HepG2 (cell line): Measurements from ENCODE around the gene C2. TPM values are rescaled to one million over a fixed set of nuclear protein-coding genes. Genes with fewer than 3 reads are reported as not detected.
A peak's percentile ranks its signal among the peaks of the same experiment; 100 is the strongest.

Experiments used
- FOXK2 ChIP-seq: fragments of 450-650 bp; IDR thresholded peaks from 2 replicates; pipeline ENCODE4 v1.6.1; 2016
- HNF4A ChIP-seq: sonication (generic); formaldehyde crosslinking; IDR thresholded peaks from 2 replicates; pipeline ENCODE4 v1.4.0; 2020; ENCODE audit warnings: missing genetic modification reagents
- IKZF4 ChIP-seq: sonication (generic); formaldehyde crosslinking; IDR thresholded peaks from 2 replicates; pipeline ENCODE4 v1.5.1; 2020; ENCODE audit warnings: borderline replicate concordance, mild to moderate bottlenecking, low read depth, missing genetic modification reagents; ENCODE audit errors: not compliant biosample characterization
- JDP2 ChIP-seq: sonication (generic); formaldehyde crosslinking; IDR thresholded peaks from 2 replicates; pipeline ENCODE4 v1.8.1; 2022; ENCODE audit warnings: missing genetic modification reagents, borderline replicate concordance
- MAFK ChIP-seq, 2 experiments: IDR thresholded peaks in 1 of 2; conservative IDR thresholded peaks in 1 of 2; 2 replicates each; pipeline ENCODE4 v1.6.1; 2011; ENCODE audit warnings: improper control_type of control experiment in 2 of 2, low read length in 2 of 2
- RORA ChIP-seq: sonication (generic); formaldehyde crosslinking; IDR thresholded peaks from 2 replicates; pipeline ENCODE4 v1.5.0; 2020; ENCODE audit warnings: mild to moderate bottlenecking, missing genetic modification reagents, moderate library complexity
- SAP130 ChIP-seq: IDR thresholded peaks from 2 replicates; pipeline ENCODE4 v1.6.1; 2016; ENCODE audit warnings: low read depth
- ZNF34 ChIP-seq: sonication (generic); formaldehyde crosslinking; IDR thresholded peaks from 2 replicates; pipeline ENCODE4 v1.4.0; 2020; ENCODE audit warnings: mild to moderate bottlenecking, missing genetic modification reagents, borderline replicate concordance
- ZNF383 ChIP-seq: sonication (generic); formaldehyde crosslinking; IDR thresholded peaks from 2 replicates; pipeline ENCODE4 v1.4.0; 2020; ENCODE audit warnings: missing genetic modification reagents, mild to moderate bottlenecking, borderline replicate concordance
- ZNF709 ChIP-seq: sonication (generic); formaldehyde crosslinking; IDR thresholded peaks from 2 replicates; pipeline ENCODE4 v1.5.0; 2020; ENCODE audit warnings: mild to moderate bottlenecking, missing genetic modification reagents
- ZNF879 ChIP-seq: sonication (generic); formaldehyde crosslinking; IDR thresholded peaks from 2 replicates; pipeline ENCODE4 v1.8.1; 2023; ENCODE audit warnings: missing genetic modification reagents
- polyA plus RNA-seq, 8 experiments: library from polyadenylated mRNA; depleted of rRNA in 3 of 8; stranded (reverse) in 7 of 8; unstranded in 1 of 8; fragments of >200 nt; fragmentation: Illumina TruSeq in 4 of 8; extraction: Trizol in 4 of 8; gene quantifications; 2 replicates each; pipeline versions ENCODE4 v1.2.1 to v1.2.3, GENCODE V29; 2011 to 2016; ENCODE audit warnings: low read depth in 4 of 8, missing spikeins in 1 of 8, mixed read lengths in 1 of 8; ENCODE audit not compliant: insufficient read depth in 1 of 8
- total RNA-seq, 5 experiments: library from RNA; depleted of rRNA; stranded (reverse); fragments of >200 nt; fragmentation: Illumina TruSeq; extraction: Trizol; gene quantifications; 2 replicates each; pipeline ENCODE4 v1.2.3, GENCODE V29; 2016; ENCODE audit warnings: low read depth in 1 of 5
- TF ChIP-seq, protein P1 (sequence below): sonication (generic); formaldehyde crosslinking; IDR thresholded peaks from 2 replicates; pipeline ENCODE4 v1.4.0; 2020; ENCODE audit warnings: missing genetic modification reagents
- TF ChIP-seq, protein P2 (sequence below): sonication (generic); formaldehyde crosslinking; IDR thresholded peaks from 2 replicates; pipeline ENCODE4 v1.4.0; 2020; ENCODE audit warnings: mild to moderate bottlenecking, missing genetic modification reagents

The C2 gene
- total and polyA plus RNA-seq, 2 of the 13 experiments (the other 11 are each of a cell fraction or from before 2014, with no cell fraction given): 165 to 307 TPM

DNA sequence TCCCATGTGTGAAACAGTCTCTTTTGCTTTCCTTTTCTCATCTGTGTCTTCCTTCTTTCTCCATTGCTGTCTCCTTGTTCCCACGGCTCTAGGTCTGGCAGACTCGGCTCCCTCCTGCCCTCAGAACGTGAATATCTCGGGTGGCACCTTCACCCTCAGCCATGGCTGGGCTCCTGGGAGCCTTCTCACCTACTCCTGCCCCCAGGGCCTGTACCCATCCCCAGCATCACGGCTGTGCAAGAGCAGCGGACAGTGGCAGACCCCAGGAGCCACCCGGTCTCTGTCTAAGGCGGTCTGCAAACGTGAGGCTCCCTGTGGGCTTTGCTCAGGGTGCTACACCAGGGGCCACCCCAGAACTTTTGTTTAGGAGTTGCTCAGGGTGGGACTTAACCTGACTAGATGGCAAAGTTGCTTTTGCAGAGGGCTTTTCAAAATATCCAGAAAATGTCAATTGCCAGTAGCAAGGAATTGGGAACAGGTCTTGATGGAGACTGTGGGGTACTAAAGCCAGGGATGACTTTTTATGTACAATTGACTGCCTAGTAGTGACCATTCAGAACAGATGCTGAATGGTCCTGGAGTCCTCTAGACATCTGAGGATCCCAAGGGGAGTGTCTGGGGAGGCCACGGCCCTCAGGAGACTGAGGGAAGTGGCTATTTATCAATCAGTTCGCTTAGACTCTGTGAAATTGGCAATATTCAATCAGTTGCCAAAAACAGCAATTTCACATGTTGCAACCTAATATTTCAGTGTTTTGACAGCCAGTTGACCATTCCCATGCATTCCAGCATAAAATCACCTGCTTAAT lies 550 bp downstream of the C2 start (continued):
- TF ChIP-seq, protein P1, sequence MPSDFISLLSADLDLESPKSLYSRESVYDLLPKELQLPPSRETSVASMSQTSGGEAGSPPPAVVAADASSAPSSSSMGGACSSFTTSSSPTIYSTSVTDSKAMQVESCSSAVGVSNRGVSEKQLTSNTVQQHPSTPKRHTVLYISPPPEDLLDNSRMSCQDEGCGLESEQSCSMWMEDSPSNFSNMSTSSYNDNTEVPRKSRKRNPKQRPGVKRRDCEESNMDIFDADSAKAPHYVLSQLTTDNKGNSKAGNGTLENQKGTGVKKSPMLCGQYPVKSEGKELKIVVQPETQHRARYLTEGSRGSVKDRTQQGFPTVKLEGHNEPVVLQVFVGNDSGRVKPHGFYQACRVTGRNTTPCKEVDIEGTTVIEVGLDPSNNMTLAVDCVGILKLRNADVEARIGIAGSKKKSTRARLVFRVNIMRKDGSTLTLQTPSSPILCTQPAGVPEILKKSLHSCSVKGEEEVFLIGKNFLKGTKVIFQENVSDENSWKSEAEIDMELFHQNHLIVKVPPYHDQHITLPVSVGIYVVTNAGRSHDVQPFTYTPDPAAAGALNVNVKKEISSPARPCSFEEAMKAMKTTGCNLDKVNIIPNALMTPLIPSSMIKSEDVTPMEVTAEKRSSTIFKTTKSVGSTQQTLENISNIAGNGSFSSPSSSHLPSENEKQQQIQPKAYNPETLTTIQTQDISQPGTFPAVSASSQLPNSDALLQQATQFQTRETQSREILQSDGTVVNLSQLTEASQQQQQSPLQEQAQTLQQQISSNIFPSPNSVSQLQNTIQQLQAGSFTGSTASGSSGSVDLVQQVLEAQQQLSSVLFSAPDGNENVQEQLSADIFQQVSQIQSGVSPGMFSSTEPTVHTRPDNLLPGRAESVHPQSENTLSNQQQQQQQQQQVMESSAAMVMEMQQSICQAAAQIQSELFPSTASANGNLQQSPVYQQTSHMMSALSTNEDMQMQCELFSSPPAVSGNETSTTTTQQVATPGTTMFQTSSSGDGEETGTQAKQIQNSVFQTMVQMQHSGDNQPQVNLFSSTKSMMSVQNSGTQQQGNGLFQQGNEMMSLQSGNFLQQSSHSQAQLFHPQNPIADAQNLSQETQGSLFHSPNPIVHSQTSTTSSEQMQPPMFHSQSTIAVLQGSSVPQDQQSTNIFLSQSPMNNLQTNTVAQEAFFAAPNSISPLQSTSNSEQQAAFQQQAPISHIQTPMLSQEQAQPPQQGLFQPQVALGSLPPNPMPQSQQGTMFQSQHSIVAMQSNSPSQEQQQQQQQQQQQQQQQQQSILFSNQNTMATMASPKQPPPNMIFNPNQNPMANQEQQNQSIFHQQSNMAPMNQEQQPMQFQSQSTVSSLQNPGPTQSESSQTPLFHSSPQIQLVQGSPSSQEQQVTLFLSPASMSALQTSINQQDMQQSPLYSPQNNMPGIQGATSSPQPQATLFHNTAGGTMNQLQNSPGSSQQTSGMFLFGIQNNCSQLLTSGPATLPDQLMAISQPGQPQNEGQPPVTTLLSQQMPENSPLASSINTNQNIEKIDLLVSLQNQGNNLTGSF (CRISPR knock-in tag): 0 out of 2 replicates have a peak, but pooled peaks have one; percentile 32
- TF ChIP-seq ZNF383 (CRISPR knock-in tag): 0 out of 2 replicates have a peak, but pooled peaks have one; percentile 46
- TF ChIP-seq, protein P2, sequence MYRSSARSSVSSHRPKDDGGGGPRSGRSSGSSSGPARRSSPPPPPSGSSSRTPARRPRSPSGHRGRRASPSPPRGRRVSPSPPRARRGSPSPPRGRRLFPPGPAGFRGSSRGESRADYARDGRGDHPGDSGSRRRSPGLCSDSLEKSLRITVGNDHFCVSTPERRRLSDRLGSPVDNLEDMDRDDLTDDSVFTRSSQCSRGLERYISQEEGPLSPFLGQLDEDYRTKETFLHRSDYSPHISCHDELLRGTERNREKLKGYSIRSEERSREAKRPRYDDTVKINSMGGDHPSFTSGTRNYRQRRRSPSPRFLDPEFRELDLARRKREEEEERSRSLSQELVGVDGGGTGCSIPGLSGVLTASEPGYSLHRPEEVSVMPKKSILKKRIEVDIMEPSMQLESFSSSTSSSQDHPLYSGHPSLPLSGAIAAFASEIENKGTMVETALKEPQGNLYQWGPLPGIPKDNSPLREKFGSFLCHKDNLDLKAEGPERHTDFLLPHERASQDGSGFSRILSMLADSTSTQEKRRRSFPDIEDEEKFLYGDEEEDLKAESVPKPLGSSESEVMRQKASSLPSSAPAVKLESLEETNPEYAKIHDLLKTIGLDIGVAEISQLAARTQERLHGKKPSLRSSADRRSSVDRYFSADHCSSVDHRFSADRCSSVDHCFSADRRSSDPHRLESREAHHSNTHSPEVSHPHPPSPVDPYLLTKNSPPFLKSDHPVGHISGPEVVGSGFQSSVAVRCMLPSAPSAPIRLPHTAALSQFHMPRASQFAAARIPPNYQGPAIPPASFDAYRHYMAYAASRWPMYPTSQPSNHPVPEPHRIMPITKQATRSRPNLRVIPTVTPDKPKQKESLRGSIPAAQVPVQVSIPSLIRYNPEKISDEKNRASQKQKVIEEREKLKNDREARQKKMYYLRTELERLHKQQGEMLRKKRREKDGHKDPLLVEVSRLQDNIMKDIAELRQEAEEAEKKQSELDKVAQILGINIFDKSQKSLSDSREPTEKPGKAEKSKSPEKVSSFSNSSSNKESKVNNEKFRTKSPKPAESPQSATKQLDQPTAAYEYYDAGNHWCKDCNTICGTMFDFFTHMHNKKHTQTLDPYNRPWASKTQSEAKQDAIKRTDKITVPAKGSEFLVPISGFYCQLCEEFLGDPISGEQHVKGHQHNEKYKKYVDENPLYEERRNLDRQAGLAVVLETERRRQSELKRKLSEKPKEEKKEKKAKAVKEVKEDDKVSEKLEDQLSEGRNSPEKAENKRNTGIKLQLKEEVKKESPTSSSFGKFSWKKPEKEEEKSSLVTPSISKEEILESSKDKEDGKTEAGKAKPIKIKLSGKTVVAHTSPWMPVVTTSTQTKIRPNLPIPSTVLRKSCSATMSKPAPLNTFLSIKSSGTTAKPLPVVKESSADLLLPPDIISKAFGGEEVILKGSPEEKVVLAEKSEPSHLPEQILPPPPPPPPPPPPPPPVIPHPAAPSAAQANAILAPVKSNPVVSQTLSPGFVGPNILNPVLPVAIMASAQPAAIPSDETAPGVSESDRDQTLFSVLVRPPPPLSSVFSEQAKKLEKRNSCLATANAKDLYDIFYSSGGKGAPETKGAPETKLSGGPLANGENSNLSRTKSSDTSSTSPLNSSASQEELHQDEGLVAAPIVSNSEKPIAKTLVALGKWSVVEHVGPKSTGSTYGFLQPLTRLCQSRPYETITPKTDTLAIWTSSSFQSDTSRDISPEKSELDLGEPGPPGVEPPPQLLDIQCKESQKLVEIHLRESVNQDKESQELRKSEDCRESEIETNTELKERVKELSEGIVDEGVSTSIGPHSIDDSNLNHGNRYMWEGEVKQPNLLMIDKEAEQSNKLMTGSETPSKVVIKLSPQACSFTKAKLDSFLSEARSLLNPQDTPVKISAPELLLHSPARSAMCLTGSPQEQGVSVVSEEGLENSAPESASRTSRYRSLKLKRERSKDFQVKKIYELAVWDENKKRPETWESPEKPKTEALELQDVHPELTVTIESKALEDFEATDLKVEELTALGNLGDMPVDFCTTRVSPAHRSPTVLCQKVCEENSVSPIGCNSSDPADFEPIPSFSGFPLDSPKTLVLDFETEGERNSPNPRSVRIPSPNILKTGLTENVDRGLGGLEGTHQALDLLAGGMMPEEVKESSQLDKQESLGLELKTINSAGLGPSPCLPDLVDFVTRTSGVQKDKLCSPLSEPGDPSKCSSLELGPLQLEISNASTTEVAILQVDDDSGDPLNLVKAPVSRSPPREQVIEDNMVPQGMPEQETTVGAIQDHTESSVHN (CRISPR knock-in tag): 0 out of 2 replicates have a peak, but pooled peaks have one; percentile 19
- TF ChIP-seq IKZF4 (CRISPR knock-in tag): peak; percentile 63
- no peak for TF ChIP-seq HNF4A
- TF ChIP-seq MAFK (conservative IDR thresholded peaks at IDR 0.05 in 1 of 2, IDR thresholded peaks at IDR 0.05 in 1 of 2; ENCODE audit: low read length in 2 of 2): no peak
- no peak; the same call in 1 of the 2 replicates for TF ChIP-seq SAP130 (CRISPR knock-in tag)
- no peak for TF ChIP-seq JDP2
- TF ChIP-seq RORA (CRISPR knock-in tag): no peak
- TF ChIP-seq ZNF709: no peak
- no peak for TF ChIP-seq FOXK2
- TF ChIP-seq ZNF34 (CRISPR knock-in tag): peak; percentile 75; the same call in 1 of the 2 replicates
- no peak for TF ChIP-seq ZNF879 (CRISPR knock-in tag)
